Natural killer cell (primary cell): ENCODE data around the gene ZBED1. TPM values are rescaled to one million over a fixed set of nuclear protein-coding genes. Genes with fewer than 3 reads are reported as not detected.

Source experiments
- ATAC-seq, 3 donors: fragments of 150-1000 bp in 2 of 3; fragments of 200-7000 bp in 1 of 3; cut with Tn5 transposase; 1 replicate in 1 of 3; 2 replicates in 2 of 3; pipeline ENCODE4 v1.10.0; 2021; ENCODE audit warnings: mild to moderate bottlenecking in 2 of 3, moderate library complexity in 2 of 3
- DNase-seq, 2 donors: peaks; one replicate each; pipeline versions ENCODE4 v3.0.0 to v3.0.0-alpha.2; 2013 to 2021; ENCODE audit warnings: mixed read lengths in 1 of 2
- H3K27ac ChIP-seq: one replicate; pipeline ENCODE4 v1.5.1; 2013; ENCODE audit warnings: mild to moderate bottlenecking, low read length
- H3K27me3 ChIP-seq: one replicate; pipeline ENCODE4 v1.6.1; 2013; ENCODE audit warnings: low read length; ENCODE audit not compliant: control insufficient read depth, insufficient read depth
- H3K36me3 ChIP-seq: one replicate; pipeline ENCODE4 v1.6.1; 2013; ENCODE audit warnings: low read length; ENCODE audit not compliant: control insufficient read depth, insufficient read depth
- H3K4me1 ChIP-seq: one replicate; pipeline ENCODE4 v1.6.1; 2013; ENCODE audit warnings: low read length; ENCODE audit not compliant: control insufficient read depth, insufficient read depth
- H3K4me3 ChIP-seq: one replicate; pipeline ENCODE4 v1.5.1; 2013; ENCODE audit warnings: low read length
- H3K9me3 ChIP-seq: one replicate; pipeline ENCODE4 v1.6.1; 2013; ENCODE audit warnings: low read length; ENCODE audit not compliant: control insufficient read depth, insufficient read depth
- H3K27ac Mint-ChIP-seq, 2 donors: one replicate each; pipeline ENCODE4 v1.8.0; 2022; ENCODE audit warnings: mild to moderate bottlenecking in 2 of 2, mixed read lengths in 2 of 2, moderate library complexity in 1 of 2
- H3K27me3 Mint-ChIP-seq, 2 donors: one replicate each; pipeline ENCODE4 v1.8.0; 2022; ENCODE audit warnings: low read depth in 2 of 2, mixed read lengths in 2 of 2
- H3K36me3 Mint-ChIP-seq: one replicate; pipeline ENCODE4 v1.8.0; 2022; ENCODE audit warnings: mixed read lengths
- H3K4me1 Mint-ChIP-seq, 2 donors: one replicate each; pipeline ENCODE4 v1.8.0; 2022; ENCODE audit warnings: mixed read lengths in 2 of 2
- H3K4me3 Mint-ChIP-seq: one replicate; pipeline ENCODE4 v1.8.0; 2022; ENCODE audit warnings: mild to moderate bottlenecking, moderate library complexity, mixed read lengths
- H3K9me3 Mint-ChIP-seq, 2 donors: one replicate each; pipeline ENCODE4 v1.8.0; 2022; ENCODE audit warnings: mixed read lengths in 2 of 2
- WGBS: methylation state at CpG from one replicate; pipeline ENCODE4 v1.1.7; 2013; ENCODE audit warnings: missing lambda C conversion rate; ENCODE audit not compliant: insufficient coverage; 5-methylcytosine and 5-hydroxymethylcytosine counted together
- intact Hi-C: fragments of 100-400 bp; cut with micrococcal nuclease; formaldehyde crosslinking; loops from one replicate; pipeline ENCODE4 v1.14.2; 2022
- total RNA-seq, 4 donors: library from RNA; stranded (reverse); fragments of 120-200 nt in 1 of 4; gene quantifications; one replicate each; pipeline versions ENCODE4 v1.2.3 to v1.2.4, GENCODE V29; 2013 to 2022
- TF ChIP-seq, protein P1 (sequence below): fragments of 200-600 bp; IDR thresholded peaks from one replicate; pipeline ENCODE4 v1.8.0; 2022; ENCODE audit warnings: antibody characterized with exemption

ZBED1 gene
- total RNA-seq, 3 donors from 2014 or later (not counting 1 experiment from before 2014, with no cell fraction given): 30.5 to 36.3 (median 33.8) TPM

GRCh38 chrX:2497961-2498780 is 2.6 kb downstream of the ZBED1 start:
- Mint-ChIP-seq H3K9me3 (no peaks in the 10 kb centered on the region), H3K4me3 (peak overlapping the region; percentile 43), H3K4me1 (peaks cover 16 to 37% of the 10 kb centered on the region in 2 donors), H3K36me3 (no peaks in the 10 kb centered on the region), H3K27ac (peak overlapping the region; percentile 80 to 89), H3K27me3 (no peaks in the 10 kb centered on the region)
- Histone ChIP-seq H3K36me3 (peaks cover 5% of the 10 kb centered on the region), H3K4me1 (peaks cover 30% of the 10 kb centered on the region), H3K27ac (peak overlapping the region; percentile 41), H3K4me3 (no peak overlapping the region), H3K27me3 (no peaks in the 10 kb centered on the region), H3K9me3 (no peaks in the 10 kb centered on the region)
- 91% methylated on average over 11 of the region's 11 CpGs for WGBS
- intact Hi-C loops: no loop called here
- TF ChIP-seq, protein P1, sequence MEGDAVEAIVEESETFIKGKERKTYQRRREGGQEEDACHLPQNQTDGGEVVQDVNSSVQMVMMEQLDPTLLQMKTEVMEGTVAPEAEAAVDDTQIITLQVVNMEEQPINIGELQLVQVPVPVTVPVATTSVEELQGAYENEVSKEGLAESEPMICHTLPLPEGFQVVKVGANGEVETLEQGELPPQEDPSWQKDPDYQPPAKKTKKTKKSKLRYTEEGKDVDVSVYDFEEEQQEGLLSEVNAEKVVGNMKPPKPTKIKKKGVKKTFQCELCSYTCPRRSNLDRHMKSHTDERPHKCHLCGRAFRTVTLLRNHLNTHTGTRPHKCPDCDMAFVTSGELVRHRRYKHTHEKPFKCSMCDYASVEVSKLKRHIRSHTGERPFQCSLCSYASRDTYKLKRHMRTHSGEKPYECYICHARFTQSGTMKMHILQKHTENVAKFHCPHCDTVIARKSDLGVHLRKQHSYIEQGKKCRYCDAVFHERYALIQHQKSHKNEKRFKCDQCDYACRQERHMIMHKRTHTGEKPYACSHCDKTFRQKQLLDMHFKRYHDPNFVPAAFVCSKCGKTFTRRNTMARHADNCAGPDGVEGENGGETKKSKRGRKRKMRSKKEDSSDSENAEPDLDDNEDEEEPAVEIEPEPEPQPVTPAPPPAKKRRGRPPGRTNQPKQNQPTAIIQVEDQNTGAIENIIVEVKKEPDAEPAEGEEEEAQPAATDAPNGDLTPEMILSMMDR: no peak
- ATAC-seq (no peak), DNase-seq (no peak)

GRCh38 chrX:2495595-2495994 is 5.2 kb downstream of the ZBED1 start:
- Histone ChIP-seq H3K9me3 (no peaks in the 10 kb centered on the region), H3K4me3 (no peak overlapping the region), H3K27me3 (no peaks in the 10 kb centered on the region), H3K4me1 (peaks cover 20% of the 10 kb centered on the region), H3K36me3 (peaks cover 7% of the 10 kb centered on the region), H3K27ac (no peak overlapping the region)
- H3K27me3 Mint-ChIP-seq: no peaks in the 10 kb centered on the region
- peaks cover 28 to 35% of the 10 kb centered on the region in 2 donors for H3K4me1 Mint-ChIP-seq
- H3K9me3 Mint-ChIP-seq: no peaks in the 10 kb centered on the region
- 86% methylated on average over 9 of the region's 14 CpGs for WGBS
- H3K36me3 Mint-ChIP-seq: no peaks in the 10 kb centered on the region
- no peak for DNase-seq
- intact Hi-C loops: no loop called here
- TF ChIP-seq, protein P1: no peak
- ATAC-seq: no peak
- no peak overlapping the region for H3K4me3 Mint-ChIP-seq
- no peak overlapping the region for H3K27ac Mint-ChIP-seq

DNA sequence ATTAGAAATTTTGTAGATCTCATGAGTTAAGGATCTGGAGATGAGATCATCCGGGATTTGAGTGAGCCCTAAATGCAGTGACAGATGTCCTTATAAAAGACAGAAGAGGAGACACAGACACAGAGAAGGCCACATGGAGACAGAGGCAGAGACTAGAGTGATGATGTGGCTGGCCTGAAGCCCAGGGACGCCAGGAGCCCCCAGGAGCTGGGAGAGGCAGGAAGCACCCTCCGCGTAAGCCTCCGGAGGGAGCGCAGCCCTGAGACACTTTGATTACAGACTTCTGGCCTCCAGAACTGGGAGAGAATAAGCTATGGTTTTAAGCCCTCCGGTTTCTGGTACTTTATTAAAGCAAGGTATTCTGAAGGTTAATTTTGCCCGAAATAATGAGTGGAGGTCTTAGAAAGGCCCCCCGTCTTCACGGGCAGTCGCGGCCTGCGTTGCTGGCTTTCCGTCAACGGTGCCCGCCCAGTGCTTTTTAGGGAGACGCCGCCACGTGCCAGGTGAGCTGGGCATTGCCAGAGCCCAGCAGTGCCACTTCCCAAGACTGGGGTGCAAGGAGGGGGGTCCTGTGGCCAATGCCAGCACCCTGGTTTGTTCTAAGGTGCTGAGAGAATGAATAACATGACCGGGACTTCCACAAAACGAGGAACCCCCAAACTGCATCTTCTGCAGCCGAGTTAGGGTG is 8.1 kb downstream of the ZBED1 start:
- DNase-seq (no peak), ATAC-seq (no peak)
- Histone ChIP-seq H3K27me3 (no peaks in the 10 kb centered on the region), H3K4me3 (no peak overlapping the region), H3K27ac (no peak overlapping the region), H3K36me3 (peaks cover 32% of the 10 kb centered on the region), H3K4me1 (no peaks in the 10 kb centered on the region), H3K9me3 (no peaks in the 10 kb centered on the region)
- intact Hi-C loops: no loop called here
- Mint-ChIP-seq H3K36me3 (no peaks in the 10 kb centered on the region), H3K9me3 (no peaks in the 10 kb centered on the region), H3K4me3 (no peak overlapping the region), H3K4me1 (peaks cover 13 to 15% of the 10 kb centered on the region in 2 donors), H3K27me3 (no peaks in the 10 kb centered on the region), H3K27ac (peak overlapping the region in 1 of 2 donors; percentile 10)
- 96% methylated on average over 22 of the region's 22 CpGs for WGBS
- TF ChIP-seq, protein P1: no peak
